VCaP (cell line): ENCODE results near the gene GPR146.

Experiments used
- H3K27ac ChIP-seq: fragments of 450-650 bp; 2 replicates; pipeline ENCODE4 v1.5.1; 2017
- TF ChIP-seq, protein P1 (sequence below): fragments of 450-650 bp; conservative IDR thresholded peaks from 2 replicates; pipeline ENCODE4 v1.5.1; 2017; ENCODE audit warnings: mild to moderate bottlenecking, moderate library complexity

Gene GPR146

DNA sequence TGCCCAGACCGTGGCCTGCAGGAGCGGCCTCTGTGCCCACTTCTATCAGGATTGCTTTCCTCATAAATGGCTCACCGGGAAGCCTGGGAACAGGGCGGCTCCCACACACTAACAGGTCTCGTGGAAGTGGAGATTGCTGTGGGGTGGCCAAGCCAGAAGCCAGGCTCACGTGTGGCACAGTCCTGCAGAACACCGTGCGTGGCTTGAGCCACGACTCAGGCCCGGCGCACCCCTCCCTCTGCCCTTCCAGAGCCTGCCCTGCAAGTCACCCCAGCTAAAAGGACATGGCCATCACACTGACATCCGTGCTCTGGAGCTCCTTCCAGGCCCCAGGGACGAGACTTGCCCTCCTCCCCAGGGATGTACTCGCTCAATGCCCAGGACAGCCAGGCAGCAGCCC lies 50.5 kb downstream of the GPR146 start:
- peak overlapping the region; percentile 25; the same call in 1 of the 2 replicates for H3K27ac ChIP-seq
- TF ChIP-seq, protein P1, sequence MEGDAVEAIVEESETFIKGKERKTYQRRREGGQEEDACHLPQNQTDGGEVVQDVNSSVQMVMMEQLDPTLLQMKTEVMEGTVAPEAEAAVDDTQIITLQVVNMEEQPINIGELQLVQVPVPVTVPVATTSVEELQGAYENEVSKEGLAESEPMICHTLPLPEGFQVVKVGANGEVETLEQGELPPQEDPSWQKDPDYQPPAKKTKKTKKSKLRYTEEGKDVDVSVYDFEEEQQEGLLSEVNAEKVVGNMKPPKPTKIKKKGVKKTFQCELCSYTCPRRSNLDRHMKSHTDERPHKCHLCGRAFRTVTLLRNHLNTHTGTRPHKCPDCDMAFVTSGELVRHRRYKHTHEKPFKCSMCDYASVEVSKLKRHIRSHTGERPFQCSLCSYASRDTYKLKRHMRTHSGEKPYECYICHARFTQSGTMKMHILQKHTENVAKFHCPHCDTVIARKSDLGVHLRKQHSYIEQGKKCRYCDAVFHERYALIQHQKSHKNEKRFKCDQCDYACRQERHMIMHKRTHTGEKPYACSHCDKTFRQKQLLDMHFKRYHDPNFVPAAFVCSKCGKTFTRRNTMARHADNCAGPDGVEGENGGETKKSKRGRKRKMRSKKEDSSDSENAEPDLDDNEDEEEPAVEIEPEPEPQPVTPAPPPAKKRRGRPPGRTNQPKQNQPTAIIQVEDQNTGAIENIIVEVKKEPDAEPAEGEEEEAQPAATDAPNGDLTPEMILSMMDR = no peak

DNA sequence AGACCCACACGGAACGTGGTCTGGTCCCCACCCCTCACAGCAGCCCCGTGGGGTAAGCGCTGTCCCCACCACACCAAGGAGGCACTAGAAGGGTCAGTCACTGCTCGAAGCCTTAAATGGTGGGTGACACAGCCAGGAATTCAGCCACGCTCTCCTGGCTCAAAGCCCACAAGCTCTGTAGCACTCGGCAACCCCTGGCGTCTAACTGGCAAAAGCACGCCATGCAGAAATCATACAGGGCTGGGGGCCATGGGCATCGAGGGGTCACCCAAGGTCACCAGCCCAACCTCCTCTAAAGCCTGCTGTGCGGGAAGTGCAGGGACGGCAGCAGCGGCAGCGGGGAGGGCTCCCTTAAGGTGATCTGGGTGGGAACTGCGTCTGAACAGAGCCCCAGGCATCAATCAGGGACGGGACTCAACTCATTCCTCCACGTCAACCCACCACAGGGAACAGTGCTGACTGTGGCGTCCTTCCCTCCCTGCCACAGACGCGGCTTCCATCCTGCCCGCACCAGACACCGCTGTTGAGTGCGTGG lies 51.3 kb downstream of the GPR146 start:
- H3K27ac ChIP-seq = peak overlapping the region; percentile 72
- TF ChIP-seq, protein P1 = no peak

DNA sequence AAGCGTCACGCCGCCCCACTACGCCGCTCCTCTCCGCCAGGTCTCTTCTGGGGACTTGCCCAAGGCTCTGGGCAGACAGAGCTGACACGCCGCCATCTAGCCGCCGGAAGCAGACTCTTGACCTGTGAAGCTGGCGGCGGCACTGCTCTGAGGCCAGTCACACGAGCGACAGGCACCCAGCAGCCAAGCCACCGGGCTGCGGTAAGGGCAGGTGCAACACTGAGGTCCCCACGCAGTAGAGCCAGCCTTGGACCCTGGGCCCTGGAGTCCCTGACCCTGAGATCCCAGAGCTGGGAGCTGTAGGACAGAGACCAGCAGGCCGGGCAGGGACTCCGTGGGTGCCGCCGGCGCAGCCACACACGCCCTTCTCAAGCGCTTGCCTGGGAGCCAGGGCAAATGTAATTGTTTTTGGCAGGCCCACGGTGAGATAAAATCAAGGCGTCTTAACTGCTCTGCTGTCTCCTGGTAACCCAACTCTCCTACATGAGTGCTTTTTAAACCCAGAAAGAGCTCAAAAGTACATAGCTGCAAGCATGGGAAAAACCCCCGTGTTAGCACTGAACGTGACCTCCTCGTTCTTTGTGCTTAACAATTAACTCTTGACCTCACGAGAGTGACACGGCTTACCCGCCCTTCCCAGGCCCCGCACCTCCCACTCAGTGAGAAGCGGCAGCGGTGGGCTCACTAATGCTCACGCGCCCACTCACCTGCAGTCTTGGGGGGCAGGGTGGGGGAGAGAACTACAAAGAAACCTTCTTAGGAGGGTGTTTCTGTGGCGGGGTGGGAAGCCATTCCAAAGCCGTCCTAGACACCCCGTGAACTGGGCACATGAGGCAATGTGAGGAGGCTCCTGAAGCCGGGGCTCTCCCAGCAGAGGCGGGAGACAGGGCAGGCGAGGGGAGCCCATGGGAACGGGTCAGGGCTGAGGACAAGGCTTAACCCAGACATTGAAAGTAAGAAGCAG lies 52.1 kb downstream of the GPR146 start:
- TF ChIP-seq, protein P1 = no peak
- H3K27ac ChIP-seq = peak overlapping the region; percentile 72

DNA sequence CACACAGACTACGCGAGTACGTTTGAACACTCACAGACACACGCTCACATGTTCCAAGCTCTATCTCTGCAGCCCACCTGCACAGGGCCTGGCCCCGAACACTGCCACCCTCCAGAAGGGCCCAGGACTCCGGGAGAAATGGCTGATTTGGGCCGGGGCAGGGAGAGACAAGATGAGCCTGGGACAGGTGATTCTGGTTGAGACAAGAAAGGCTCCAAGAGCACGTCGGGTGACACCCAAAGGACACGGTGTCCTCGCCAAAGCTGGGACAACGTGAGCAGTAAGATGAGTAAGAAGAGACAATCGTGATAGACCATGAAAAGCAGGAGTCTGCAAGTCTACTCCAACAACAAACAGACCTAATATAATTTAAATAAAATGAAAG lies 52.8 kb downstream of the GPR146 start:
- peak overlapping the region; percentile 72 for H3K27ac ChIP-seq
- TF ChIP-seq, protein P1 = no peak

DNA sequence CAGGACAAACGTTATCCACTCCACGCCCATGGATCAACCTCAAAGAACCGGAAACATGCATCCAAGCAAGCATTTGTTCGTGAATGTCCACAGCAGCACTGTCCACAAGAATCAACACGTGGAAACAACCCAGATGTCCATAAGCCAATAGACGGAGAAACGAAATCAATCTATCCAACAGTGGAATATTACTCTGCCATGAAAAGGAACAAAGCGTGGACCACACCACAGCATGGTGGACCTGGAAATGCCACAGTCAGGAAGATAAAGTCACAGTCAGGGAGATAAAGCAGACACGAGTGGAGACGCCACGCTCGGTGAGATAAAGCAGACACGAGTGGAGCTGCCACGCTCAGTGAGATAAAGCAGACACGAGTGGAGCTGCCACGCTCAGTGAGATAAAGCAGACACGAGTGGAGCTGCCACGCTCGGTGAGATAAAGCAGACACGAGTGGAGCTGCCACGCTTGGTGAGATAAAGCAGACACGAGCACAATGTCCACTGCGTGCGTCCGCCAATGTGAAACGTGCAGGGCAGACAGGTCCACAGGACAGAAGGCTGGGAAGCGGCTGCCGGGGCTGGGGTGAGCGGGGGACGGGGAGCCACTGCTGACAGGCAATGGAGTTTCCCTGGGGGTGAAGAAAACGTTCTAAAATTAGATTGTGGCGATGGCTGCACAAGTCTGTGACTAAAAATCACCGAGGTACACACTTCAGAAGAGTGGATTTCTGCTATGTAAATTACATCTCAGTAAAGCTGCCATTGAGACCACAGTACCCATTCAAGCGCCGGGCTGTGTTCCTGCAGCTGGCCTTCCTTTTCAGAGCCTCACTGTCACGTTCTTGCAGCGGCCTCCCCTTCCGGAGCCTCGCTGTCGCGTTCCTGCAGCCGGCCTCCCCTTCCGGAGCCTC lies 54.2 kb downstream of the GPR146 start:
- no peak overlapping the region for H3K27ac ChIP-seq
- TF ChIP-seq, protein P1 = no peak

DNA sequence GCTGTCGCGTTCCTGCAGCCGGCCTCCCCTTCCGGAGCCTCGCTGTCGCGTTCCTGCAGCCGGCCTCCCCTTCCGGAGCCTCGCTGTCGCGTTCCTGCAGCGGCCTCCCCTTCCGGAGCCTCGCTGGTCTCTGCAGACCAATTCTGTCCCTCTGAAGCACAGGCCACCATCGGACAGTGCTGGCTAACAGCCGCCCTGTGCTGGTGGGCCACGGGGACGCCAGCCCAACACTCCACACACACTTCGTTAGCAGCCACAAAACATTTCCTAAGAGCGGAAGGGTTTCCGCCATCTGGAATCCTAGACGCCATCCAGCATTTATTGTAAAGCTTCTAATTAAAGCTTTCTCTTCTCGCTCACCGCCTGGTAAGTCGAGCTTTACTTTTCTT lies 54.8 kb downstream of the GPR146 start:
- H3K27ac ChIP-seq = no peak overlapping the region
- TF ChIP-seq, protein P1 = no peak

DNA sequence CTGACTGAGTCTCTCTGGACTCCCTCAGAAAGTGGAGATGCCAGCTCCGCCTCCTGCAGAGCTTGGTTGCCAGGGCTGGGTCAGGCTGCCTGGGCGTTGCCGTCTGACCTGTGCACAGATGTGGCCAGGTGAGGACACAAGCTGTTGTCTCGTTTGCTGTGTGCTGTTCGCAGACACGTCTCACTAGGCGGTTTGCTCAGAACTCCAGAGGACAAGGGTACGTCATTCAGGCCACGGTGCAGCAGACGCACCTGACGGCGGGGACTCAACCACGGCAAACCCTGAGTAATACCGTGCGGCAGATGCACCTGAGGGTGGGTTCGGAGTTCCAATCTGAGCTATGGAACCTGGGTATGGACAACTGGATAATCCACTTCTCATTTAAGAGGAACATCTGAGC lies 55.3 kb downstream of the GPR146 start:
- TF ChIP-seq, protein P1 = no peak
- no peak overlapping the region for H3K27ac ChIP-seq
